ENCODE measurements around the gene MUC21. TPM values are rescaled to one million over a fixed set of nuclear protein-coding genes. Genes with fewer than 3 reads are reported as not detected.

MUC21 gene
- total RNA-seq, 1 experiment from 2014 or later, result not detected

DNA sequence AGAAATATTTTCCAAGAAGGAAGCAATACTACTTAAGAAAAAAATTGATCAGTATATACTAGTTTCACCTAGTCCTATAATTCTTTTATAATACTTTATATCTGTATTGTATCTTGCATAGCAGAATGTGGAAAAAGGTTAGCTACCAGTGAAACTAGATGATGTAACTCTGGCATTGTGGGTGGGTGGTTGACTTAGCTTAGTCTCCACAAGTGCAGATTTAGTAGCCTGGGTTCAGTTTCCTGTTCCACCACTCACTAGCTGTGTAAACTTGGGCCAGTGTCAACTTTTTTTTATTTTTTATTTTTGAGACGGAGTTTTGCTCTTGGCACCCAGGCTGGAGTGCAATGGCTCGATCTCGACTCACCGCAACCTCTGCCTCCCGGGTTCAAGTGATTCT lies 2.0 kb downstream of the MUC21 start:
- BruUV-seq (replicated peaks), result no TSS peak
- no peak overlapping the region for H3K27ac ChIP-seq (ENCODE audit: low read length)
- CTCF ChIA-PET, result no interaction called here
- POLR2A ChIA-PET, result no interaction called here
- H3K4me3 ChIP-seq (ENCODE audit: low read depth in 2 of 2, low read length in 2 of 2), result no peak overlapping the region
- peaks cover 4% of the 10 kb centered on the region; the same call in 1 of the 2 replicates for H3K4me1 ChIP-seq (ENCODE audit: control insufficient read depth, insufficient read depth, low read length)
- H3K36me3 ChIP-seq (ENCODE audit: control insufficient read depth, insufficient read depth, low read length), result no peaks in the 10 kb centered on the region
- TF ChIP-seq TCF7L2 (IDR thresholded peaks at IDR 0.05; ENCODE audit: low read depth, low read length) (no peak), SIN3A (IDR thresholded peaks at IDR 0.05; ENCODE audit: borderline replicate concordance, insufficient read depth, low read depth, low read length) (no peak), REST (IDR thresholded peaks at IDR 0.05; ENCODE audit: insufficient read depth in 1 of 2, low read depth in 2 of 2, low read length in 1 of 2) (no peak), POLR2AphosphoS5 (IDR thresholded peaks at IDR 0.05; ENCODE audit: low read depth, low read length) (no peak)
- TF ChIP-seq, protein P1, sequence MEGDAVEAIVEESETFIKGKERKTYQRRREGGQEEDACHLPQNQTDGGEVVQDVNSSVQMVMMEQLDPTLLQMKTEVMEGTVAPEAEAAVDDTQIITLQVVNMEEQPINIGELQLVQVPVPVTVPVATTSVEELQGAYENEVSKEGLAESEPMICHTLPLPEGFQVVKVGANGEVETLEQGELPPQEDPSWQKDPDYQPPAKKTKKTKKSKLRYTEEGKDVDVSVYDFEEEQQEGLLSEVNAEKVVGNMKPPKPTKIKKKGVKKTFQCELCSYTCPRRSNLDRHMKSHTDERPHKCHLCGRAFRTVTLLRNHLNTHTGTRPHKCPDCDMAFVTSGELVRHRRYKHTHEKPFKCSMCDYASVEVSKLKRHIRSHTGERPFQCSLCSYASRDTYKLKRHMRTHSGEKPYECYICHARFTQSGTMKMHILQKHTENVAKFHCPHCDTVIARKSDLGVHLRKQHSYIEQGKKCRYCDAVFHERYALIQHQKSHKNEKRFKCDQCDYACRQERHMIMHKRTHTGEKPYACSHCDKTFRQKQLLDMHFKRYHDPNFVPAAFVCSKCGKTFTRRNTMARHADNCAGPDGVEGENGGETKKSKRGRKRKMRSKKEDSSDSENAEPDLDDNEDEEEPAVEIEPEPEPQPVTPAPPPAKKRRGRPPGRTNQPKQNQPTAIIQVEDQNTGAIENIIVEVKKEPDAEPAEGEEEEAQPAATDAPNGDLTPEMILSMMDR (IDR thresholded peaks at IDR 0.05), result no peak
- DNase-seq (ENCODE audit: low read depth, low spot score), result no peak
- ATAC-seq, result no peak
- in situ Hi-C loops (cut with HindIII; ENCODE audit: low pct_unique_long_range_greater_than_20kb, low sequenced_read_pairs) (no loop called here), intact Hi-C loops (cut with micrococcal nuclease; ENCODE audit: unreplicated experiment) (no loop called here)
- no peaks in the 10 kb centered on the region for H3K9me3 ChIP-seq (ENCODE audit: control insufficient read depth, insufficient read depth, low read depth, low read length)
- no peaks in the 10 kb centered on the region for H3K27me3 ChIP-seq (ENCODE audit: control insufficient read depth, insufficient read depth, low read length)

GRCh38 chr6:30987304-30987703 lies 3.8 kb downstream of the MUC21 start:
- H3K27ac ChIP-seq (ENCODE audit: low read length), result no peak overlapping the region
- CTCF ChIA-PET, result no interaction called here
- intact Hi-C loops (cut with micrococcal nuclease; ENCODE audit: unreplicated experiment), result no loop called here
- no peak overlapping the region for H3K4me3 ChIP-seq (ENCODE audit: low read depth in 2 of 2, low read length in 2 of 2)
- TF ChIP-seq, protein P1 (IDR thresholded peaks at IDR 0.05), result no peak
- TF ChIP-seq REST (IDR thresholded peaks at IDR 0.05; ENCODE audit: insufficient read depth in 1 of 2, low read depth in 2 of 2, low read length in 1 of 2) (no peak), SIN3A (IDR thresholded peaks at IDR 0.05; ENCODE audit: borderline replicate concordance, insufficient read depth, low read depth, low read length) (no peak), TCF7L2 (IDR thresholded peaks at IDR 0.05; ENCODE audit: low read depth, low read length) (no peak), POLR2AphosphoS5 (IDR thresholded peaks at IDR 0.05; ENCODE audit: low read depth, low read length) (no peak)
- POLR2A ChIA-PET, result no interaction called here
- BruUV-seq (replicated peaks), result no TSS peak
- no peaks in the 10 kb centered on the region for H3K9me3 ChIP-seq (ENCODE audit: control insufficient read depth, insufficient read depth, low read depth, low read length)
- H3K4me1 ChIP-seq (ENCODE audit: control insufficient read depth, insufficient read depth, low read length), result no peaks in the 10 kb centered on the region; the same call in 1 of the 2 replicates
- ATAC-seq (no peak), DNase-seq (ENCODE audit: low read depth, low spot score) (no peak)
- in situ Hi-C loops (cut with HindIII; ENCODE audit: low pct_unique_long_range_greater_than_20kb, low sequenced_read_pairs), result no loop called here
- H3K36me3 ChIP-seq (ENCODE audit: control insufficient read depth, insufficient read depth, low read length), result no peaks in the 10 kb centered on the region
- H3K27me3 ChIP-seq (ENCODE audit: control insufficient read depth, insufficient read depth, low read length), result no peaks in the 10 kb centered on the region

All from Panc1 (cell line).